K562 (cell line): ENCODE data around the gene NBEAL1. TPM values are rescaled to one million over a fixed set of nuclear protein-coding genes. Genes with fewer than 3 reads are reported as not detected.

Experiments
- ATAC-seq: fragments of 200-7000 bp; cut with Tn5 transposase; 3 replicates; pipeline ENCODE4 v1.9.1; 2020; ENCODE audit warnings: moderate library complexity
- BruUV-seq: library from RNA; stranded (reverse); fragments of 400-500 nt; replicated peaks from 2 replicates; lab custom pipeline; 2021; lab: Mats Ljungman, UMichigan
- CTCF ChIA-PET: fragments of 300-600 bp; formaldehyde crosslinking; extraction: SDS; loops from one replicate; lab custom pipeline; 2021; ENCODE audit warnings: low intra/inter-chr PET ratio; lab: Yijun Ruan, JAX
- POLR2A ChIA-PET: fragments of 300-600, 350-650 bp; sonication (Branson Sonifier 250); formaldehyde crosslinking; extraction: SDS; loops from one replicate; lab custom pipeline; 2021; ENCODE audit warnings: antibody characterized with exemption, inconsistent platforms; lab: Yijun Ruan, JAX
- DNase-seq, 4 experiments: peaks; one replicate each; pipeline versions ENCODE4 v3.0.0 to v3.0.0-alpha.2; 2011 to 2018; ENCODE audit warnings: low spot score in 3 of 4, mixed read lengths in 3 of 4; ENCODE audit errors: extremely low read depth in 1 of 4
- FAIRE-seq: peaks from 2 replicates; lab custom pipeline; 2011; peaks lifted over from hg19 to GRCh38; lab: Jason Lieb, UNC
- H2AFZ ChIP-seq: 2 replicates; pipeline ENCODE4 v1.6.0; 2011; ENCODE audit warnings: low read depth, low read length, control low read depth, inconsistent platforms
- H3K27ac ChIP-seq: fragments of 200-600 bp; 3 replicates; pipeline ENCODE4 v1.8.0; 2011; ENCODE audit warnings: low read depth, mild to moderate bottlenecking, control low read depth, inconsistent platforms, low read length, moderate library complexity, mixed read lengths; ENCODE audit errors: extremely low read depth
- H3K27me3 ChIP-seq, 2 experiments: fragments of 300-600 bp in 1 of 2; 2 replicates in 1 of 2; 3 replicates in 1 of 2; pipeline versions ENCODE4 v1.6.0 to v1.8.0; 2011; ENCODE audit warnings: inconsistent platforms in 2 of 2, low read length in 2 of 2, mild to moderate bottlenecking in 1 of 2, mixed read lengths in 1 of 2, moderate library complexity in 1 of 2; ENCODE audit not compliant: control insufficient read depth in 2 of 2, insufficient read depth in 2 of 2
- H3K36me3 ChIP-seq: fragments of 300-600 bp; 3 replicates; pipeline ENCODE4 v1.8.0; 2011; ENCODE audit warnings: mild to moderate bottlenecking, low read length, inconsistent platforms; ENCODE audit not compliant: control insufficient read depth, insufficient read depth
- H3K4me1 ChIP-seq, 2 experiments: fragments of 200-600 bp in 1 of 2; replicated peaks in 1 of 2; 2 replicates in 1 of 2; 3 replicates in 1 of 2; pipeline versions ENCODE4 v1.5.1 to v1.8.0; 2011; ENCODE audit warnings: inconsistent platforms in 2 of 2, low read length in 2 of 2, mild to moderate bottlenecking in 1 of 2, mixed read lengths in 1 of 2, moderate library complexity in 1 of 2; ENCODE audit not compliant: control insufficient read depth in 2 of 2, insufficient read depth in 2 of 2
- H3K4me2 ChIP-seq: 2 replicates; pipeline ENCODE4 v1.6.1; 2011; ENCODE audit warnings: low read length, control low read depth, inconsistent platforms, mixed read lengths; ENCODE audit not compliant: insufficient read depth
- H3K4me3 ChIP-seq: fragments of 200-600 bp; sonication (generic), shearing (Covaris generic); 2 replicates; pipeline ENCODE4 v1.5.1; 2016; ENCODE audit warnings: control low read depth, inconsistent platforms
- H3K79me2 ChIP-seq: fragments of 200-600 bp; 3 replicates; pipeline ENCODE4 v1.8.0; 2011; ENCODE audit warnings: low read length, inconsistent platforms; ENCODE audit not compliant: control insufficient read depth, insufficient read depth
- H3K9ac ChIP-seq, 2 experiments: 2 replicates each; pipeline versions ENCODE4 v1.6.0 to v1.6.1; 2011; ENCODE audit warnings: low read depth in 2 of 2, low read length in 2 of 2, control low read depth in 1 of 2, inconsistent platforms in 1 of 2, mild to moderate bottlenecking in 1 of 2, mixed read lengths in 1 of 2; ENCODE audit not compliant: insufficient read depth in 1 of 2
- H3K9me1 ChIP-seq: one replicate; pipeline ENCODE4 v1.6.0; 2011; ENCODE audit warnings: inconsistent platforms, mild to moderate bottlenecking, low read length, moderate library complexity; ENCODE audit not compliant: control insufficient read depth, insufficient read depth
- H3K9me3 ChIP-seq: replicated peaks from 2 replicates; pipeline ENCODE4 v1.5.1; 2011; ENCODE audit warnings: low read depth, low read length, inconsistent platforms; ENCODE audit not compliant: control insufficient read depth, insufficient read depth
- H4K20me1 ChIP-seq: replicated peaks from 2 replicates; pipeline ENCODE4 v1.6.1; 2011; ENCODE audit warnings: low read length, inconsistent platforms, mixed read lengths; ENCODE audit not compliant: control insufficient read depth, insufficient read depth
- CHD2 ChIP-seq: IDR thresholded peaks from 2 replicates; pipeline ENCODE4 v1.6.1; 2011; ENCODE audit warnings: low read depth, low read length
- CSDE1 ChIP-seq, 2 experiments: fragments of 450-650 bp; IDR thresholded peaks; 2 replicates each; pipeline ENCODE4 v1.6.1; 2016; ENCODE audit warnings: mild to moderate bottlenecking in 1 of 2
- DDX20 ChIP-seq: fragments of 450-650 bp; IDR thresholded peaks from 2 replicates; pipeline ENCODE4 v1.6.1; 2016; ENCODE audit warnings: missing genetic modification characterization, low read depth, mild to moderate bottlenecking, missing compliant biosample characterization, moderate library complexity
- HES1 ChIP-seq: fragments of 450-650 bp; IDR thresholded peaks from 2 replicates; pipeline ENCODE4 v1.6.1; 2016; ENCODE audit warnings: low read depth, mild to moderate bottlenecking, moderate library complexity
- NFE2 ChIP-seq: IDR thresholded peaks from 2 replicates; pipeline ENCODE4 v1.6.1; 2014; ENCODE audit warnings: antibody characterized with exemption, low read depth
- SMARCB1 ChIP-seq: IDR thresholded peaks from 2 replicates; pipeline ENCODE4 v1.6.1; 2011; ENCODE audit warnings: improper control_type of control experiment, low read depth; ENCODE audit not compliant: insufficient read length
- TBP ChIP-seq: optimal IDR thresholded peaks from 2 replicates; pipeline ENCODE3; 2011; ENCODE audit warnings: low read depth, low read length, improper control_type of control experiment
- THRB ChIP-seq: fragments of 450-650 bp; formaldehyde crosslinking; conservative IDR thresholded peaks from 2 replicates; pipeline ENCODE4 v1.4.0; 2022; ENCODE audit warnings: mild to moderate bottlenecking, missing genetic modification characterization
- ZNF408 ChIP-seq: fragments of 250-450 bp; sonication (Bioruptor Pico); IDR thresholded peaks from 2 replicates; pipeline ENCODE4 v1.4.0; 2020; ENCODE audit warnings: low read depth, mild to moderate bottlenecking, moderate library complexity
- ZNF561 ChIP-seq: fragments of 450-650 bp; formaldehyde crosslinking; conservative IDR thresholded peaks from 2 replicates; pipeline ENCODE4 v1.4.0; 2020; ENCODE audit warnings: mild to moderate bottlenecking, moderate library complexity
- ZNF583 ChIP-seq: fragments of 250-450 bp; sonication (Bioruptor Pico); IDR thresholded peaks from 2 replicates; pipeline ENCODE4 v1.4.0; 2020
- ZNF707 ChIP-seq: fragments of 250-450 bp; sonication (Bioruptor Pico); conservative IDR thresholded peaks from 2 replicates; pipeline ENCODE4 v1.8.0; 2022; ENCODE audit warnings: inconsistent platforms, mild to moderate bottlenecking, moderate library complexity
- whole genome bisulfite sequencing: fragments of 100-300 bp; shearing (Covaris generic); methylation state at CpG from one replicate; pipeline ENCODE4 v1.1.6; 2016; ENCODE audit warnings: low coverage, mixed read lengths; ENCODE audit not compliant: insufficient coverage; ENCODE audit errors: missing lambda C conversion rate; 5-methylcytosine and 5-hydroxymethylcytosine counted together
- in situ Hi-C: fragments of 300-500 bp; cut with MboI; formaldehyde crosslinking; loops from 4 replicates; pipeline ENCODE4 v1.15.0; 2018; ENCODE audit warnings: inconsistent platforms, mixed read lengths
- intact Hi-C: fragments of 100-400 bp; cut with micrococcal nuclease; formaldehyde crosslinking; loops from 2 replicates; pipeline ENCODE4 v1.14.2; 2022
- polyA plus RNA-seq, 8 experiments: library from polyadenylated mRNA; depleted of rRNA in 4 of 8; stranded (reverse) in 5 of 8; unstranded in 3 of 8; fragments of >200 nt; fragmentation: Nextera tagmentation in 2 of 8; fragmentation: Illumina TruSeq in 1 of 8; extraction: Ambion mirVana in 2 of 8; extraction: Trizol in 1 of 8; gene quantifications; 2 replicates each; pipeline versions ENCODE4 v1.2.1 to v1.2.3, GENCODE V29; 2011 to 2014; ENCODE audit warnings: inconsistent platforms in 1 of 8, missing spikeins in 1 of 8
- total RNA-seq, 7 experiments: library from RNA; depleted of rRNA in 6 of 7; stranded (reverse); fragments of >200 nt in 6 of 7; fragmentation: Illumina TruSeq in 2 of 7; extraction: Trizol in 2 of 7; gene quantifications; 2 replicates each; pipeline versions ENCODE4 v1.2.1 to v1.2.3, GENCODE V29; 2011 to 2021; ENCODE audit warnings: low replicate concordance in 1 of 7
- TF ChIP-seq, protein P1 (sequence below): IDR thresholded peaks from 2 replicates; pipeline ENCODE4 v1.6.1; 2014; ENCODE audit warnings: antibody characterized with exemption

NBEAL1 gene
- total and polyA plus RNA-seq, 9 of the 15 experiments (the other 6 are each of a cell fraction or from before 2014, with no cell fraction given) = 2.1 to 13.5 (median 7.3) TPM

- Histone ChIP-seq H3K27me3 (no peaks in the 10 kb centered on the region), H3K36me3 (no peaks in the 10 kb centered on the region), H3K4me1 (no peaks in the 10 kb centered on the region), H4K20me1 (no peaks in the 10 kb centered on the region), H3K9ac (no peak overlapping the region), H3K4me3 (no peak overlapping the region), H2AFZ (no peak overlapping the region), H3K9me1 (no peaks in the 10 kb centered on the region), H3K9me3 (no peaks in the 10 kb centered on the region), H3K79me2 (no peaks in the 10 kb centered on the region), H3K27ac (no peak overlapping the region), H3K4me2 (no peak overlapping the region)
- ChIA-PET CTCF (no interaction called here), POLR2A (interaction anchor here (0.6 kb wide), 1 partner anchor 353 kb away, joined by 3 read pairs; no protein-coding TSS in a partner anchor)
- intact Hi-C loops = no loop called here
- ATAC-seq = no peak
- in situ Hi-C loops = no loop called here
- 62% methylated on average over 3 of the region's 3 CpGs for WGBS
- TF ChIP-seq HES1 (no peak), ZNF408 (no peak), NFE2 (no peak), TBP (no peak), ZNF707 (CRISPR knock-in tag) (no peak), CHD2 (no peak), DDX20 (tag) (no peak), SMARCB1 (no peak), THRB (no peak), CSDE1 (IDR thresholded peaks at IDR 0.05) (no peak), ZNF583 (CRISPR knock-in tag) (no peak), ZNF561 (CRISPR knock-in tag) (no peak)
- TF ChIP-seq, protein P1, sequence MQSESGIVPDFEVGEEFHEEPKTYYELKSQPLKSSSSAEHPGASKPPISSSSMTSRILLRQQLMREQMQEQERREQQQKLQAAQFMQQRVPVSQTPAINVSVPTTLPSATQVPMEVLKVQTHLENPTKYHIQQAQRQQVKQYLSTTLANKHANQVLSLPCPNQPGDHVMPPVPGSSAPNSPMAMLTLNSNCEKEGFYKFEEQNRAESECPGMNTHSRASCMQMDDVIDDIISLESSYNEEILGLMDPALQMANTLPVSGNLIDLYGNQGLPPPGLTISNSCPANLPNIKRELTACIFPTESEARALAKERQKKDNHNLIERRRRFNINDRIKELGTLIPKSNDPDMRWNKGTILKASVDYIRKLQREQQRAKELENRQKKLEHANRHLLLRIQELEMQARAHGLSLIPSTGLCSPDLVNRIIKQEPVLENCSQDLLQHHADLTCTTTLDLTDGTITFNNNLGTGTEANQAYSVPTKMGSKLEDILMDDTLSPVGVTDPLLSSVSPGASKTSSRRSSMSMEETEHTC = no peak
- DNase-seq = no peak
- FAIRE-seq = no peak
- no TSS peak for BruUV-seq
These were observed 12.4 kb upstream of the NBEAL1 start for GRCh38 chr2:203002054-203002821.
